Kidney tubule cell (primary cell): Measurements from ENCODE around the gene TMEM115.

Source experiments
- DNase-seq: peaks from one replicate; pipeline ENCODE4 v3.0.0-alpha.2; 2018; ENCODE audit warnings: low spot score

The TMEM115 gene, protein sequence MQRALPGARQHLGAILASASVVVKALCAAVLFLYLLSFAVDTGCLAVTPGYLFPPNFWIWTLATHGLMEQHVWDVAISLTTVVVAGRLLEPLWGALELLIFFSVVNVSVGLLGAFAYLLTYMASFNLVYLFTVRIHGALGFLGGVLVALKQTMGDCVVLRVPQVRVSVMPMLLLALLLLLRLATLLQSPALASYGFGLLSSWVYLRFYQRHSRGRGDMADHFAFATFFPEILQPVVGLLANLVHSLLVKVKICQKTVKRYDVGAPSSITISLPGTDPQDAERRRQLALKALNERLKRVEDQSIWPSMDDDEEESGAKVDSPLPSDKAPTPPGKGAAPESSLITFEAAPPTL

GRCh38 chr3:50358911-50359759 lies at the start of gene TMEM115:
TMEM115 (minus strand) TSS chr3:50359521; CDS start chr3:50359063, 458 bp downstream.
- peak; percentile 99 for DNase-seq

DNA sequence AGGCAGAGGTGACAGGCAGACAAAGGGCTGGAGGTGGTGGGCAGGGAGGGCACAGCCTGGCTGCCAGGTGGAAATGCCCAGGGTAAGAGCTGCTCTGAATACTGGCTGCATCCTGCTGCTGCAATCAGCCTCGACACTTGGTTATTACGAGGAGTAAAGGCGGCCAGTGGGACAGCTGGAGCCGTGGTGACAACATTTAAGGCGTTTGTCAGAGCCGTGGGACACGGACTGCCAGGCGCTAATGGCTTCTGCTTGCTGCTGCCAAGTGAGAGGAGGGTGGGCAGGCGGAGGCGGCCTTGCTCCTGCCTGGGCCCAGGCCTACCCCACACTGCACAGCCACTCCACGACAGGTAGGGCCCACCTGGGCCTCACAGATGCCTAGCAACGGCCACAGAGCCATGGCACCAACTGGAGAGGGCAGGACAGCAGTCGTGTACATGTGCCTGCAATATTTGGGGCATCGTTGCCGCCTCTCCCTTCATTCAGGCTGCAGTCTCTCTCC lies 49.2 kb upstream of the TMEM115 start:
- no peak for DNase-seq

GRCh38 chr3:50406487-50406886 lies 47.2 kb upstream of the TMEM115 start:
- no peak for DNase-seq

DNA sequence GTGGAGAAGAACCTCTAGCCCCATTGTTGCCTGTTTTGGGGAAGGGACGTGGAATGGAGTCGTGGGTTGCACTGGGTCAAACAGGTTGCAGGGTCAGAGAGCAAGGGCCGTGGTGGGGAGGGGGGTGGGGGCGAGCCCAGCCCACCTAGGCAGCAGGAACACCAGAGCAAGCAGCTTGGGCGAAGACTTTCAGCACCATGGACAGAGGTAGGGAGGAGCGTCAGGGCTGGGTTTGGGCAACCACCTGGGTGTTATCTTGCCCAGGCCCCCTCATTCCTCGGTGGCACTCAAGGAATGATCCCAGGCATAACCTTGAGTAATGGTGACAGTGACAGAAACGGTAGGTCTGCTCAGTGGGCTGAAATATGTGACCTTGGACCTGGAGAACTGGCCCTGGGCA lies 45.9 kb upstream of the TMEM115 start:
- DNase-seq, result no peak

DNA sequence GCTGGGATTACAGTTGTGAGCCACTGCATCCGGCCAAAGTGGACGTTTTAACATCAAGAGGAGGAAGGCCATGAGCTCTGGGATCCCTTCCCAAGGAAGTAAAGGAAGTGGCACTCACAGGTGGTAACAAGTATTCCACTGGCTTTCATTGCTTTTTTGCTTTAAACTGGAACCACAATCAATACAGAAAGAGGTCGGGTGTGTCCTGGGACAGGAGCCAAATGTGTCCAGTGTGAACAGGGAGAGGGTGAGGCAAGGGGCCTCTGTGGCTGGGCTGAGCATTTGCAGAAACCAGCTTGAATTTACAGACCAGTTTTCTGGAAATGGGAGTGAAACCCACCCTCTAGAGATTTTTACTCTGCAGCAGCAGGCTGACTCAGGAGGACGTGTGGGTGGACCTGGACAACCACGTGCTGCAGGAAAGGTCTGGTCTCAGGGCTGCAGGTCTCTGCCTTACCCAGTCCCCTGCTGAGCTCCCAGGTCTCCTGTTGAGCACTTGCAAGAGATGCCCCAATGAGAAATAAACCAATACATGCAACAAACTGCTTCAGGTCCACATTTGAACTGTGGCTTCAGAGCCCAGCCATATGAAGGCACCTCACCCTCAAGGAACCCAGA lies 42.8 kb upstream of the TMEM115 start:
- no peak for DNase-seq

- DNase-seq, result peak; percentile 72
Measured at GRCh38 chr3:50396502-50396901, 37.2 kb upstream of the TMEM115 start.

GRCh38 chr3:50395070-50395860 lies 35.9 kb upstream of the TMEM115 start:
- DNase-seq, result no peak

DNA sequence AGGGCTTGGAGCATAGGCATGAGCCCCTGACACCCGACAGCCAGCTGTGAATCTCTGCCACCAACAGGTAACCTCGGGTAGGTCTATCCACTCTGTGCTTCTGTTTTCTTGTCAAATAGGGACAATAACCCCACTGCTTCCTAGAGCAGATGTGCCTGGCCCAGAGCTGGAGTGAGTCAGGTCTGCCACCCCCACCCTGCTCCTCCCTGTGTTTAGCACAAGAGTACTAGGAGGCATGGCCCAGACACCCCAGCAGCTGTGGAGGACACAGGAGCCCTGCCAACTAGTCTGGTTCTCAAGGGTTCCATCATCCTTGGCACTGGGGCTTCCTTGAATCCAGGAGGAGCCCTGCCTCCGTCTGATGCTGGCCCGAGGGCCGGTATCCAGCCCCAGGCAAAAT lies 33.7 kb upstream of the TMEM115 start:
- no peak for DNase-seq

GRCh38 chr3:50392101-50392715 lies 32.9 kb upstream of the TMEM115 start:
- no peak for DNase-seq

DNA sequence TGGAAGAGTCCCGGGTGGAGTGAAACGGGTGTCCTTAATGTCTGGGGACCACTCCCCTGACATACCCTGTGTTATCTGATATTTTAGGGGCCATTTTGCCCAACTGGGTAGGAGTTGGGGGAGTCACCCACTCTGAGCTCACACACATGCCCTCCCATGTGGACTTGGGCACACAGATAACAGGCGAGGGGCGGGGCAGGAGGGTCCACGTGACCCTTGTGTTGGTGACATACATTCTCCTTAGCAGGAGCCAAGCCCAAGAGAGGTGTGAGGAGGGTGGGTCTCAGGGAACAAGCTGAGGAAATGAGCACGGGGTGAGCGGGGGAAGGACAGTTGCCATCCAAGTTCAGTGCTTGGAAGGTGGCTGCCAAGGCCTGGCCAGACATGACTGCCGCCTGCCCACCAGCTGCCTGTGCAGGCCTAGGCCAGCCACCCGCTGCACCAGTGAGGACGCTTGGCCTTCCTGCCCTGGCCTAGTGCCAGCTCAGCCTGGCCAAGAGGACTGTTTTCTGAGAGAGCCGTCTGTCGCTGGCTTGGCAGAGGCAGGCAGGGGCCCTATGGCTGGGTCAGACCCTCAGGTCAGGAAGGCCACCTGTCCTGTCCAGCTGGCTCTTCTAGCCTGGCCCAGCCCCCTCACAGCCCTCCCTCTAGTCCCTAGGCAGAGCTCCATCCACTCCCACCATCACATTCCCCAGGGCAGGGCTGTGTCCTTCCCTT lies 31.3 kb upstream of the TMEM115 start:
- DNase-seq, result peak; percentile 9

- no peak for DNase-seq
Measured at GRCh38 chr3:50389414-50389767, 30.1 kb upstream of the TMEM115 start.

DNA sequence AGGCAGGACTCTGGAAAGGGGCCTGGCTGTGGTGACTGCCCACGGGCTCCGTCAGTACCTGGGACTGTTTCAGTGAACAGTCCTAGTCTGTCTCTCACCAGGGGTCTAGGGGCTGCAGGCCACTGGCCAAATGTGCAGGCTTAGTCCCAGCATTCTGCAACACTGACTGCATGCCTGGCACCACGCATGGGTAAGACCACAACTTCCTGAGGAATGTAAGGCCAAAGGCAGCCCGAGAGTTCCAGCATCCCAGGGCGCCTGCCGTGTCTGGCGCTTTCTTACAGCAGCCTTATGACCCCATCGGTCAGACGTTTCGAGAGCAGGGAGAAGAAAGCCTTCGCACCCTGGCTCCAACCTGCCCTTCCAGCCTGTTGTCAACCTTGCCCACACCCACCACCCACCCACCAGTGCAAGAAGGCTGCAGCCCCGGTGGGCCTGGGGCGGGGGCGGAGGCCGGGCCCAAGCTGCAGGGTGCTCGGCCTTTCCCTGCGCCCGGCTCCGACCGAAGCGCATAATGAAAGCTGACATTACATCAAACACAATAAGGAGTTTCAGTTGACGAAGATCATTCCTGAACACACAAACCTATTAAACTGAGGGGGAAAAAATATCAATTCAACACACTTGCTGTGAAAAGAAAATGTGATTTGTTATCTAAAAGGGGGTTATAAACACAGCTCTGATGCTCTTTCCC lies 29.5 kb upstream of the TMEM115 start:
- DNase-seq, result no peak

DNA sequence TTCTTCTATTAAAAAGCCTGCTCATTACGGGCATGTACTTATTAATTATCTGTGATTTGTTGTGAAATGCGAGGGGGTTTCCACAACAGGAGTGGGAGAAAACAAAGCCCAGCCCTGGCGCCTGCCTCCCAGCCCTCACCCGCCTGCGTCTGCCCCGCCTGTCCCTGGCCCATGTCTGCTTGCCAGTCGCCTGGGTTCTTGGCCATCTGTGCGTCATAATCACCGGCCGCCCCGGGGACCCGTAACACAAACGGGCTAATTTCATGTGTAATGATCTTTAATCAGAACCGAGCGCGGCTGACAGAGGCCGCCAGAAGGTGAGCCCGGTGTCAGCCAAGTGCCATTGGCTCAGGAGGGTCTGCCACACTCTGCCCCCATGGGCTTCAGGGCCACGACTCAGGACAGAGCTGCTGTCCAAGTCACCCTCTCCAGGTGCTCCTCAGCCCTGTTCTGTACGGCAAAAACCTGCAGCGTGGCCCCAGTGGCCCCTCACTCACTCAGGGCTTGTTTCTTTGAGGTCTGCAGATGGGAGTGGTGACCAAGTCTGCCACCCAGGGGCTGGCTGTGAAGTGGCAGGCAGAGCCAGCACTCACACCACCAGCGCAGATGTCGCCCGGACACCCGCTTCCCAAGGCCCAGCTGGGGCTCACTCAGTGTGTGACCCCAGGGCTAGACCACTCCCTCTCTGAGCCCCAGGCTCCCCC lies 28.8 kb upstream of the TMEM115 start:
- no peak for DNase-seq

- DNase-seq, result no peak
Measured at GRCh38 chr3:50385754-50386153, 26.4 kb upstream of the TMEM115 start.

GRCh38 chr3:50383750-50384149 lies 24.4 kb upstream of the TMEM115 start:
- DNase-seq, result no peak

DNA sequence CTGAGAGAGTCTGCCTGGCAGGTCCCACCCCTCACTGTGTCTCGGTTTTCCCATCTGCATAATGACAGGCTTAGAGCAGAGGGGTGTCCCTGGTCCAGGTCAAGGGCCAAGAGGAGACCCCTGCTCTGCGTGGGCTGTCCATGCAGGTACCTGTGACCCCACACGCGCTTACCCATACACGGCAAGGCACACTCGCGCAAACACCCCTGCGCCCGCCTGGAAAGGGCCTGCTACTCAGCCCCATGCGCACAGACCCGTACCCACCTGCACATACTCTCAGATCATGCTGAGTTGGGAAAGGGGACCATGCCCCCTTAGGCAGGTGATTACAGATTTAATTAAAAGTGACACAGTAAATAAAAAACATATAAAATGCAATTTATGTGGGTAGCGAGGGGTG lies 23.4 kb upstream of the TMEM115 start:
- DNase-seq, result no peak

- DNase-seq, result no peak
Measured at GRCh38 chr3:50381383-50381782, 22.1 kb upstream of the TMEM115 start.

DNA sequence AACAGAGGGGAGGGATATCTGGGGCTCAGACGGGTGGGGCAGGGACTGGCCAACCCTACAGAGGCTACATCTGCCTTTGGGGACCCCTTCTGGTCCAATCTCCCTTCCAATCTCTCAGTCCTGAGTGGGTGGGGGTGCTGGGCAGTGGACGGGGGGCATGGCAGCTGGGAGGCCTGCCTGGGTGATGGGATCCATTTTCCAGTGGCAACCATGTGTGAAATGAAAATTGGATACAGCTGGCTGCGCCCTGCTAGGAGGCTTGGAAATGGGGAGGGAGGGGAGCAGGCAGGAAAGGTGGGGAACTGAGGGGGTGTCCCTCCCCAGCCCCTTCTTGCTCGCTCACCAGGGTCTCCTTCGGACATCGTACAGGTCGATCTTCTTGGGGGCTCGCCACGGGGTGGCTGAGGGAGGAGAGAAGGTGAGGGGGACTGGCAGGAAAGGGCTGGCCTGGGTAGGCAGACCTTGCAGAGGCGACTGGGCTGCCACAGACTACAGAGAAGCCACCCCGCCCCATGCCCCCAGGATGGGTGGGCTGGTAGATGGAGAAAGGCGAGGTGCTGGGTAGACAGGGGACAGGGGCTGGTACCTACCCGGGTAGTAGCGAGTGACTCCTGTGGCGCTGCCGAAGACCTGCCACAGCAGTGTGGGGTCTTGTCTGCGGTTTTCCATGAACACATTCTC lies 21.2 kb upstream of the TMEM115 start:
- no peak for DNase-seq

DNA sequence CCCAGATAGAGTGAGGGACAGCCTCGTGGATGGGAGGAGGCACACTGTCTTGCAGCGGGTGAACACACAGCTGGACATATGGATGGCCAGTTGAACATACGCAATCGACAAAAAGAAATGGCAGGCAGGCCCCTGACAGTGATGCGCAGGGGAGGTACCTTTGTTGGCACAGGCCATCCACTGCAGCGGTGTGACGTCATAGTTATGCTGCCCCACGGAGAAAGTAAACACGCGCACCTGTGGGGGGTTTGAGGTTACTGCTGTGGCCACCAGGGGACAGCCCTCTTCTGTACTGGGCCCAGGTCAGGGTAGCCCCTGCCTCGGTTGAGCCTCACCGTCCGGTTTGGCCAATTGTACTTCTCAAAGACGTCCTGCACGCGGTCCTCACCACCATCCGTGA lies 19.4 kb upstream of the TMEM115 start:
- no peak for DNase-seq
